Measurements from ENCODE around the gene FYN.

DNA sequence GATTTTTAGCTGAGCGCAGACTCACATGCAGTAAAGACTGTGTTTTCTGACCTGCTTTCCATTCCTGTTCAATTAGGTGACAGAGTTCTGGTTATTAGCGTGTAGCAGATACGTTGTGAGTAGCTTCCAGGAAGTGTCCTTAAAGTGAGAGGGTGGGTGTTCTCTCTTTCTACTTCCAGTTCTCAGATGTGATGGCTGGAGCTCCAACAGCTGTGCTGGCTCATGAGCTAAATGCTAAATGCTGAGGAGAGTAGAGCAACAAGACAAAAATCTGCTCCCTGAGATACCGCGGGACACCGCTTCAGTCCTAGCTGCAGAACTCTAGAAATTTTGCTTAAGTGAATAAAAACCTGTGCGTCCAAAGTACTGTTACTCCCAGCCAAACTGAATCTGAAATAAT lies 38.2 kb upstream of the FYN start:
- TF ChIP-seq, protein P1, sequence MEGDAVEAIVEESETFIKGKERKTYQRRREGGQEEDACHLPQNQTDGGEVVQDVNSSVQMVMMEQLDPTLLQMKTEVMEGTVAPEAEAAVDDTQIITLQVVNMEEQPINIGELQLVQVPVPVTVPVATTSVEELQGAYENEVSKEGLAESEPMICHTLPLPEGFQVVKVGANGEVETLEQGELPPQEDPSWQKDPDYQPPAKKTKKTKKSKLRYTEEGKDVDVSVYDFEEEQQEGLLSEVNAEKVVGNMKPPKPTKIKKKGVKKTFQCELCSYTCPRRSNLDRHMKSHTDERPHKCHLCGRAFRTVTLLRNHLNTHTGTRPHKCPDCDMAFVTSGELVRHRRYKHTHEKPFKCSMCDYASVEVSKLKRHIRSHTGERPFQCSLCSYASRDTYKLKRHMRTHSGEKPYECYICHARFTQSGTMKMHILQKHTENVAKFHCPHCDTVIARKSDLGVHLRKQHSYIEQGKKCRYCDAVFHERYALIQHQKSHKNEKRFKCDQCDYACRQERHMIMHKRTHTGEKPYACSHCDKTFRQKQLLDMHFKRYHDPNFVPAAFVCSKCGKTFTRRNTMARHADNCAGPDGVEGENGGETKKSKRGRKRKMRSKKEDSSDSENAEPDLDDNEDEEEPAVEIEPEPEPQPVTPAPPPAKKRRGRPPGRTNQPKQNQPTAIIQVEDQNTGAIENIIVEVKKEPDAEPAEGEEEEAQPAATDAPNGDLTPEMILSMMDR (IDR thresholded peaks at IDR 0.05 in 2 of 3, conservative IDR thresholded peaks at IDR 0.05 in 1 of 3; ENCODE audit: borderline replicate concordance in 1 of 3, insufficient read depth in 1 of 3, low read depth in 2 of 3, low read length in 2 of 3), result no peak
- TF ChIP-seq ELF1 (IDR thresholded peaks at IDR 0.05; ENCODE audit: borderline replicate concordance, low read depth) (no peak), POLR2AphosphoS5 (IDR thresholded peaks at IDR 0.05; ENCODE audit: low read depth, low read length) (no peak), ZFX (IDR thresholded peaks at IDR 0.05) (no peak), EZH2 (IDR thresholded peaks at IDR 0.05) (no peak), RAD21 (IDR thresholded peaks at IDR 0.05; ENCODE audit: low read depth) (no peak), POLR2A (IDR thresholded peaks at IDR 0.05; ENCODE audit: borderline replicate concordance, extremely low read depth, insufficient read depth, insufficient read length) (no peak)
- TF ChIP-seq, protein P2, sequence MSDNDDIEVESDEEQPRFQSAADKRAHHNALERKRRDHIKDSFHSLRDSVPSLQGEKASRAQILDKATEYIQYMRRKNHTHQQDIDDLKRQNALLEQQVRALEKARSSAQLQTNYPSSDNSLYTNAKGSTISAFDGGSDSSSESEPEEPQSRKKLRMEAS (IDR thresholded peaks at IDR 0.05), result no peak
- TF ChIP-seq, protein P3, sequence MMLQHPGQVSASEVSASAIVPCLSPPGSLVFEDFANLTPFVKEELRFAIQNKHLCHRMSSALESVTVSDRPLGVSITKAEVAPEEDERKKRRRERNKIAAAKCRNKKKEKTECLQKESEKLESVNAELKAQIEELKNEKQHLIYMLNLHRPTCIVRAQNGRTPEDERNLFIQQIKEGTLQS (IDR thresholded peaks at IDR 0.05), result no peak
- TF ChIP-seq, protein P4, sequence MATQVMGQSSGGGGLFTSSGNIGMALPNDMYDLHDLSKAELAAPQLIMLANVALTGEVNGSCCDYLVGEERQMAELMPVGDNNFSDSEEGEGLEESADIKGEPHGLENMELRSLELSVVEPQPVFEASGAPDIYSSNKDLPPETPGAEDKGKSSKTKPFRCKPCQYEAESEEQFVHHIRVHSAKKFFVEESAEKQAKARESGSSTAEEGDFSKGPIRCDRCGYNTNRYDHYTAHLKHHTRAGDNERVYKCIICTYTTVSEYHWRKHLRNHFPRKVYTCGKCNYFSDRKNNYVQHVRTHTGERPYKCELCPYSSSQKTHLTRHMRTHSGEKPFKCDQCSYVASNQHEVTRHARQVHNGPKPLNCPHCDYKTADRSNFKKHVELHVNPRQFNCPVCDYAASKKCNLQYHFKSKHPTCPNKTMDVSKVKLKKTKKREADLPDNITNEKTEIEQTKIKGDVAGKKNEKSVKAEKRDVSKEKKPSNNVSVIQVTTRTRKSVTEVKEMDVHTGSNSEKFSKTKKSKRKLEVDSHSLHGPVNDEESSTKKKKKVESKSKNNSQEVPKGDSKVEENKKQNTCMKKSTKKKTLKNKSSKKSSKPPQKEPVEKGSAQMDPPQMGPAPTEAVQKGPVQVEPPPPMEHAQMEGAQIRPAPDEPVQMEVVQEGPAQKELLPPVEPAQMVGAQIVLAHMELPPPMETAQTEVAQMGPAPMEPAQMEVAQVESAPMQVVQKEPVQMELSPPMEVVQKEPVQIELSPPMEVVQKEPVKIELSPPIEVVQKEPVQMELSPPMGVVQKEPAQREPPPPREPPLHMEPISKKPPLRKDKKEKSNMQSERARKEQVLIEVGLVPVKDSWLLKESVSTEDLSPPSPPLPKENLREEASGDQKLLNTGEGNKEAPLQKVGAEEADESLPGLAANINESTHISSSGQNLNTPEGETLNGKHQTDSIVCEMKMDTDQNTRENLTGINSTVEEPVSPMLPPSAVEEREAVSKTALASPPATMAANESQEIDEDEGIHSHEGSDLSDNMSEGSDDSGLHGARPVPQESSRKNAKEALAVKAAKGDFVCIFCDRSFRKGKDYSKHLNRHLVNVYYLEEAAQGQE (IDR thresholded peaks at IDR 0.05; ENCODE audit: low read depth), result no peak
